SKM-1 (cell line): ENCODE results near the gene OR2T35.

Experiments used
- DNase-seq: peaks from one replicate; lab custom pipeline; 2025; ENCODE audit not compliant: unreplicated experiment; lab: John Stamatoyannopoulos, UW

OR2T35 gene

DNA sequence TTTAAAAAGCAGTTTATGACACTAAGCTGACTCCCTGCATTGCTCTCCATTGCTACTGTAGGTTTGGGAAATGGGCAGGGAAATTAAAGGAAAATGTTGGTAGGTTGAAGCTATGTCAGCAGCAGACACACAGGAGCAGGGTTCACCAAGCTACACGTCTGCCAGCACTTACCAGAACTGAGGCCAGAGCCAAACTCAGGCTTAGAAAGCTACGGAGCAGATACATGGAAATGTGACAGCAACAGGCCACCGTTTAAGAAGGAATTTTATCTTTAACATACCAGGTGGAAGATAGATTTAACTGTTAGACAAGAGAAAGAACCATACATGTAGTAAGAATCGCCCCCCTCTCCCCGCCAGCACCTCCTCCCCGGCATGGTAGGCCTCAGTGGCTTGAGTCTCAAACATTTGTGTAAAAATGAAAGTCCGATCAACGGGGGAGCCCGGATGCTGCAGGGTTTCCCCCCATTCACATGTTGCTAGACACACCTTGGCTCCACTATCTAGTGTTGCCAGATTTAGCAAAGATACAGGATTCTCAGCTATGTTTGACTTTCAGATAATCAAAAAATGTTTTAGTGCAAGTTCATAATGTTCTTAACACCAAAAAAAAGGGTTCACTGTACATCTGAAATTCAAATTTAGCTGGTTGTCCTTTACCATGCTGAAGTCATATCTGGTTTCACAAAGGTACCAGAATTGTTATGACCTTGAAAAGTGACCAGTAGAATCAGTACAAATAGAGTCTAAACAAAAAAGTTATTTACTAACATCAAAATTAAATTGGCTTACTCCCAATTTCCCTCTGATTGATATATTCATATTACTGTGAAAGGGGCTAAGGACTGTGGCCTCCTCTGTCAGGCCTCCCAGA lies 16.9 kb downstream of the OR2T35 start:
- DNase-seq, result no peak

- no peak for DNase-seq
Observed at GRCh38 chr1:248625971-248626370, 19.1 kb downstream of the OR2T35 start.

DNA sequence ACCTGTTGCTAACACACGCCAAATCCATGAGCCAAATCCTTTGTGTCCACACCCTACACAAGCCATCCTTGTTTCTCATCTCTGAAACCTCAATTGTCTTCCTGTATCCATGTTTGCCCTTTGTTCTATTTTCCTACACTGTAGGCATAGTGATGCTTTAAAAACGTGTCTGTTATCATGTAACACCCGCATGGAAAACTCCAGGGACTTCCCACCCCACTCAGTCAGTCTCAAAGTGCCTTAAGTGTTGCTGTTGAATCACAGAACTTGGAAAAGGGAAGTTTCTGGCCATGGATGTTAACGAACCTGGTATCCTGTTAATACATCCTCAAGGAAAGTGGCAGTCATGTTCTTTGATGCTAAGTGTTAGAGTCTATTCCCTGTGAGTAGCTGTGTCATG lies 19.9 kb downstream of the OR2T35 start:
- no peak for DNase-seq

- peak; percentile 87 for DNase-seq
Observed at GRCh38 chr1:248622570-248623001, 22.5 kb downstream of the OR2T35 start.

GRCh38 chr1:248621770-248622169 lies 23.3 kb downstream of the OR2T35 start:
- DNase-seq, result no peak

DNA sequence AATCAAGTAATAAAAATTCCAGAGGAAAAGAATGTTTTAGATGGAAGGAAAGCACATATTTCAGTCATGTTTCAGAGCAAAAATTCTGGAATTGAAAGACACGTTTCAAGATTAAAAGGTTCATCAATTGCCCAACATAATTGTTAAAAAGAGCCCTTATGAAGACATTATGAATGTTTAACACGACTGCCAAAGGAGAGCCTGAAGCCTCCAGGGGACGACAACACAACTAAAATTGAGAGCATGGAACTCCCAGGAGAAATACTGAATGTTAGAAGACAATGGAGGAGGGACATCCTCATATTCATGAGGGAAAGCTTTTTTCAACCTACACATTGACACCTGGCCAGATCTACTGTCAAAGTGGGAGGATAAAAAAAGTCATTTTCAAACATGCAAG lies 26.2 kb downstream of the OR2T35 start:
- DNase-seq, result peak; percentile 72

GRCh38 chr1:248618119-248618518 lies 27.0 kb downstream of the OR2T35 start:
- DNase-seq, result no peak

- no peak for DNase-seq
Observed at GRCh38 chr1:248613742-248614141, 31.3 kb downstream of the OR2T35 start.

DNA sequence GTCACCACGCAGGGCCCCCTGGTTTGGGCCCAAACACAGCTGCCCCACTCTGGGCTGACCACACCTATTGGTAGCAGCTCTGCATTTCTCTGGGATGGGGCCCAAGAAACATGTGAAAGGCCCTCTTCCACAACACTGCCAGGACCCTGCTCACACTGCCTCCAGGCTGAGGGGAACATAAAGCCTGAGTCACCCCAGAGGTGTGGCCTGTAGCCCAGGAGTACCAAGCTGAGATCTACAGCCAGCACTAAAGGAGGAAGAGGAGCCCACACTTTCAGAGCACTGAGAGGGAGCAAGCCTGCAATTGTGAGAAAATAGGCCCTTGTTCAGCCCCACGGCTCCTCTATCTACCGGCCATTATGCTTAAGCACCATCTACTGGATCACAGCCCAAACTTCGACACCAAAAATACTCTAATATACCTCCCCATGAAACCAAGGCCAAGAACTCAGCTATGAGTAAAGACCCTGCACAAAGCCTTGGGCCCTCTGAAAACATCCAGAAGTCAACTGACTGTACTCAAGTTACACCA lies 33.1 kb downstream of the OR2T35 start:
- no peak for DNase-seq

DNA sequence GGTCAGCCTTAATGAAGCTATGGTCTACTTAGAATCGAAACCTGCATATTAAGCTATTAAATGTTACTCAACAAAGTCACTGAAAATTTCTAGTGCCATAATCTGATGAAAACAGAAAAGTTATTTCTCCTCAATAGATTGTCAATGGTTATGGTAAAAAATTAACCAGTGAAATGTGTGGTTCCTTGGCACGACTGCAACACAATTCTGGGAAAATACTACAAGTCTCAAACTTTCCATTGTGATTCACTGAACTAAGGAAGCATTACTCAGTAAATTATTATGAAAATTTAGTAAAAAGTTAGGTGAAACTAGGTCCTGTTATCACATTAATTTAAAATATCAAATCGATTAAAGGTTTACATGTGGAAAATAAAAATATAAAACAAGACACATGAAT lies 34.8 kb downstream of the OR2T35 start:
- DNase-seq, result no peak

DNA sequence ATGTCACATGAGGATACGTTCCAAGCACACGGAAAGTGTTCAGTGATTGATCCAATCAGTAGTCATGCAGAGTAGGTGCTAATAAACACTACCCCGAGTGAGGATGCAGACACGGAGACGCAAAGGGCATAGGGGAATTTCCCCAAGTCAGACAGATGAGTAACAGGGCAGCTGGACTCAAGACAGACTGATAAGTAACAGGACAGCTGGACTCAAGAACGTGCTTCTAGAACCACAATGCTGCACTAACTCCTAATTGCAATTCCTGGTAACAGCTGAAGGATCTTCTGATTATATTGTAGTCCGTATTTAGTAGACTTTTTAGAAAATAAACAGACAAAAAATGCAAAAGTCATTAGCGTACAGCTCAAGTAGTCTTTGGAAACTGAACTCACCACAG lies 45.7 kb downstream of the OR2T35 start:
- no peak for DNase-seq

- DNase-seq, result no peak
Observed at GRCh38 chr1:248597589-248597988, 47.5 kb downstream of the OR2T35 start, which contains the start of gene OR2T10. OR2T10 (minus strand) TSS chr1:248597700; CDS start chr1:248593768, 3,932 bp downstream.

GRCh38 chr1:248596615-248597014 lies 48.5 kb downstream of the OR2T35 start:
- no peak for DNase-seq

- no peak for DNase-seq
Observed at GRCh38 chr1:248593226-248593625, 51.9 kb downstream of the OR2T35 start.

DNA sequence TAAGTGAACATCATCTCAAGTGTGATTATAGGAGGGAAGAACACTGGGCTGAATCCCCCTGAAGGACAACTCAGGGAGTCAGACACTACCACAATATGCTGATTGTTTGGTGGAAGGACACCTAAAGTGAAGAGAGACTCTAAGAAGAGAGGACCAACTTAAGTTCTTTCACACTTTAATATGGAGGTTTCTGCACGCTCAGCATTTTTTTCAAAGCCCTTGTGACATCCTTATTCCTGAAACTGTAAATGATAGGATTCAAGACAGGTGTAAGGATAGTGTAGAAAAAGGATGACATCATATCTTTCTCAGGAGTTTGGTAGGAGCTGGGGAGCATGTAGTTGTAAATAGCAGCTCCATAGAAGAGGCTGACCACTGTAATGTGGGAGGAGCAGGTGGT lies 52.4 kb downstream of the OR2T35 start:
- no peak for DNase-seq

DNA sequence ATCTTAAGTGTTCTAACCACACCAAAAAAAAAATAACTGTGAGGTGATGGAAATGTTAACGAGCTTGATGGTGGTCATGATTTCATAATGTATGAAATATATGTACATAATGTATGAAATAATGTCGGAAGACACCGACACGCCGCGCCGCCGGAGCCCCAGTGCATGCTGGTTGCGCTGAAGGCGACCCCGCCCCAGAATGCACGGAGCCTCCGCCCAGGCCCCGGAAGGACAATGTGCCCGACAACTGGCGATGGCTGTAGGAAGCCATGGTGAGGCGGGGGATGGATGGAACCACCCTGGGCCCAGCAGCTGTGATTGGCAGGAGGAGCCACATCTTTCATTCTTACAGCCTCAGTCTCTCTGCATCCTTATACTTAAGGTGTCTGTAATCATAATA lies 55.0 kb downstream of the OR2T35 start:
- DNase-seq, result no peak

DNA sequence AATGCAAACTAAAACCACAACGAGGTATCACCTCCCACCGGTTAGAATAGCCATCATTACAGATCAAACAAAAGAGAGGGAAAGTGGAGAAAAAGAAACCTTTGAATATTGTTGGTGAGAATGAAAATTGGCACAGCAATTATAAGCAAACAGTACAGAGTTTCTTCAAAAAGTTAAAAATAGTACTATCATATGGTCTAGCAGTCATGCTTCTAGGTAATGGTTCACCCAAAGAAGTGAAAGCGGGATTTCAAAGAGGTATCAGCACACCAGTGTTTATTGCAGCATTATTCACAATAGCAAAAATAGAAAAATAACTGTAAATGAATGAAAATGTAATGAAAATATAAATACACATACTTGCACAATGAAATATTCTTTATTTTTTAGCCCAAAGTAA lies 55.7 kb downstream of the OR2T35 start:
- no peak for DNase-seq
